IMR-90 (cell line): ENCODE measurements around the gene CELA3B. TPM values are rescaled to one million over a fixed set of nuclear protein-coding genes. Genes with fewer than 3 reads are reported as not detected.
"Not testable (repeated sequence)": the region's sequence is repeated elsewhere in the genome, so short reads cannot be mapped to it uniquely, and the experiment has no call there.

ENCODE experiments used
- ATAC-seq: fragments of 200-7000 bp; cut with Tn5 transposase; 2 replicates; pipeline ENCODE4 v1.9.1; 2020; ENCODE audit warnings: low read depth, mild to moderate bottlenecking, moderate library complexity
- BruUV-seq: library from RNA; stranded (reverse); fragments of 400-500 nt; replicated peaks from 2 replicates; lab custom pipeline; 2021; lab: Mats Ljungman, UMichigan
- CTCF ChIA-PET: fragments of 300-600 bp; formaldehyde crosslinking; extraction: SDS; loops from one replicate; lab custom pipeline; 2021; ENCODE audit warnings: antibody characterized with exemption; lab: Yijun Ruan, JAX
- POLR2A ChIA-PET: fragments of 300-600 bp; sonication (Branson Sonifier 250); formaldehyde crosslinking; loops from one replicate; lab custom pipeline; 2022; ENCODE audit warnings: antibody characterized with exemption; ENCODE audit not compliant: unreplicated experiment; lab: Charles Lee
- DNase-seq: peaks from one replicate; pipeline ENCODE4 v3.0.0; 2013
- H2AFZ ChIP-seq: replicated peaks from 2 replicates; pipeline ENCODE3; 2013; ENCODE audit warnings: low read length, mild to moderate bottlenecking; ENCODE audit not compliant: poor library complexity
- H2AK5ac ChIP-seq: 2 replicates; pipeline ENCODE4 v1.6.1; 2013; ENCODE audit warnings: low read depth, low read length, inconsistent platforms
- H2AK9ac ChIP-seq: replicated peaks from 2 replicates; pipeline ENCODE3; 2013; ENCODE audit warnings: mild to moderate bottlenecking, low read depth, low read length, moderate library complexity; ENCODE audit not compliant: poor library complexity
- H2BK120ac ChIP-seq: 2 replicates; pipeline ENCODE4 v1.6.1; 2013; ENCODE audit warnings: low read depth, low read length, inconsistent platforms
- H2BK15ac ChIP-seq: 3 replicates; pipeline ENCODE4 v1.6.1; 2013; ENCODE audit warnings: low read depth, low read length, inconsistent platforms
- H2BK20ac ChIP-seq: 2 replicates; pipeline ENCODE4 v1.6.1; 2013; ENCODE audit warnings: low read depth, mild to moderate bottlenecking, inconsistent platforms, low read length, moderate library complexity
- H2BK5ac ChIP-seq: 2 replicates; pipeline ENCODE4 v1.6.1; 2013; ENCODE audit warnings: mild to moderate bottlenecking, low read depth, low read length, inconsistent platforms; ENCODE audit not compliant: poor library complexity, severe bottlenecking
- H3K14ac ChIP-seq: replicated peaks from 2 replicates; pipeline ENCODE4 v1.6.1; 2013; ENCODE audit warnings: low read depth, low read length, inconsistent platforms
- H3K18ac ChIP-seq: 2 replicates; pipeline ENCODE4 v1.6.1; 2013; ENCODE audit warnings: low read depth, low read length, control low read depth
- H3K23ac ChIP-seq: 2 replicates; pipeline ENCODE4 v1.6.1; 2013; ENCODE audit warnings: low read depth, low read length, inconsistent platforms
- H3K27ac ChIP-seq: 2 replicates; pipeline ENCODE4 v1.5.1; 2013; ENCODE audit warnings: mild to moderate bottlenecking, control low read depth, low read length; ENCODE audit not compliant: insufficient read depth
- H3K27me3 ChIP-seq: 2 replicates; pipeline ENCODE4 v1.6.1; 2013; ENCODE audit warnings: low read length; ENCODE audit not compliant: control insufficient read depth, insufficient read depth
- H3K36me3 ChIP-seq: 2 replicates; pipeline ENCODE4 v1.6.1; 2013; ENCODE audit warnings: low read length, mixed read lengths; ENCODE audit not compliant: control insufficient read depth, insufficient read depth
- H3K4ac ChIP-seq: 2 replicates; pipeline ENCODE4 v1.6.1; 2013; ENCODE audit warnings: low read depth, low read length, inconsistent platforms
- H3K4me1 ChIP-seq: 2 replicates; pipeline ENCODE4 v1.6.1; 2013; ENCODE audit warnings: low read length, mixed read lengths; ENCODE audit not compliant: control insufficient read depth, insufficient read depth
- H3K4me2 ChIP-seq: 2 replicates; pipeline ENCODE4 v1.6.1; 2013; ENCODE audit warnings: low read depth, mild to moderate bottlenecking, control low read depth, low read length, moderate library complexity
- H3K4me3 ChIP-seq: 2 replicates; pipeline ENCODE4 v1.5.1; 2013; ENCODE audit warnings: low read depth, mild to moderate bottlenecking, control low read depth, low read length, moderate library complexity; ENCODE audit not compliant: insufficient read depth
- H3K56ac ChIP-seq: 2 replicates; pipeline ENCODE4 v1.6.1; 2013; ENCODE audit warnings: low read length, inconsistent platforms; ENCODE audit not compliant: insufficient read depth; ENCODE audit errors: extremely low read depth
- H3K79me1 ChIP-seq, 2 experiments: 2 replicates each; pipeline ENCODE4 v1.6.1; 2013; ENCODE audit warnings: low read length in 2 of 2, inconsistent platforms in 1 of 2, low read depth in 1 of 2
- H3K9ac ChIP-seq: 2 replicates; pipeline ENCODE4 v1.6.1; 2013; ENCODE audit warnings: low read depth, low read length, control low read depth
- H3K9me1 ChIP-seq: 2 replicates; pipeline ENCODE4 v1.6.1; 2013; ENCODE audit warnings: low read length, inconsistent platforms; ENCODE audit not compliant: insufficient read depth
- H3K9me3 ChIP-seq: 2 replicates; pipeline ENCODE4 v1.6.1; 2013; ENCODE audit warnings: low read length; ENCODE audit not compliant: control insufficient read depth, insufficient read depth
- H4K20me1 ChIP-seq: 2 replicates; pipeline ENCODE4 v1.6.1; 2013; ENCODE audit warnings: low read length, inconsistent platforms; ENCODE audit not compliant: insufficient read depth
- H4K5ac ChIP-seq: 2 replicates; pipeline ENCODE4 v1.6.1; 2013; ENCODE audit warnings: mild to moderate bottlenecking, low read depth, low read length, control low read depth
- H4K8ac ChIP-seq, 2 experiments: 2 replicates each; pipeline ENCODE4 v1.6.1; 2013; ENCODE audit warnings: low read depth in 2 of 2, low read length in 2 of 2, control low read depth in 1 of 2, inconsistent platforms in 1 of 2
- H4K91ac ChIP-seq: 2 replicates; pipeline ENCODE4 v1.6.1; 2013; ENCODE audit warnings: low read depth, low read length, inconsistent platforms; ENCODE audit not compliant: insufficient read depth
- FOS ChIP-seq: fragments of 150-350 bp; IDR thresholded peaks from 2 replicates; pipeline ENCODE4 v1.6.1; 2016; ENCODE audit warnings: low read depth, low read length
- WGBS, 2 experiments: methylation state at CpG; one replicate each; pipeline versions ENCODE4 v1.1.5 to v1.1.7; 2013; ENCODE audit warnings: missing lambda C conversion rate in 2 of 2; ENCODE audit not compliant: insufficient read length in 1 of 2; ENCODE audit errors: extremely low coverage in 2 of 2; 5-methylcytosine and 5-hydroxymethylcytosine counted together
- dilution Hi-C: fragments of 300-500 bp; cut with HindIII; formaldehyde crosslinking; loops from one replicate; pipeline ENCODE4 v1.14.3; 2018; ENCODE audit warnings: low sequenced_read_pairs; ENCODE audit not compliant: unreplicated experiment
- in situ Hi-C: fragments of 300-500 bp; cut with MboI; formaldehyde crosslinking; loops from 3 replicates; pipeline ENCODE4 v1.14.3; 2019; ENCODE audit warnings: low sequenced_read_pairs, inconsistent platforms, mixed read lengths
- intact Hi-C: fragments of 100-400 bp; cut with micrococcal nuclease; formaldehyde crosslinking; loops from 2 replicates; pipeline ENCODE4 v1.10.0; 2022
- polyA plus RNA-seq, 3 experiments: library from polyadenylated mRNA; depleted of rRNA; stranded (reverse); fragments of >200 nt; gene quantifications; 2 replicates each; pipeline ENCODE4 v1.2.3, GENCODE V29; 2012; ENCODE audit warnings: low replicate concordance in 1 of 3
- total RNA-seq: library from RNA; depleted of rRNA; stranded (reverse); fragments of >200 nt; gene quantifications from 2 replicates; pipeline ENCODE4 v1.2.3, GENCODE V29; 2012
- TF ChIP-seq, protein P1 (sequence below): fragments of 150-350 bp; IDR thresholded peaks from 2 replicates; pipeline ENCODE4 v1.6.1; 2017; ENCODE audit warnings: mild to moderate bottlenecking, antibody characterized with exemption, low read length, low read depth

CELA3B gene
- total and polyA plus RNA-seq, 2 of the 4 experiments (the other 2 are of a cell fraction): not detected

DNA sequence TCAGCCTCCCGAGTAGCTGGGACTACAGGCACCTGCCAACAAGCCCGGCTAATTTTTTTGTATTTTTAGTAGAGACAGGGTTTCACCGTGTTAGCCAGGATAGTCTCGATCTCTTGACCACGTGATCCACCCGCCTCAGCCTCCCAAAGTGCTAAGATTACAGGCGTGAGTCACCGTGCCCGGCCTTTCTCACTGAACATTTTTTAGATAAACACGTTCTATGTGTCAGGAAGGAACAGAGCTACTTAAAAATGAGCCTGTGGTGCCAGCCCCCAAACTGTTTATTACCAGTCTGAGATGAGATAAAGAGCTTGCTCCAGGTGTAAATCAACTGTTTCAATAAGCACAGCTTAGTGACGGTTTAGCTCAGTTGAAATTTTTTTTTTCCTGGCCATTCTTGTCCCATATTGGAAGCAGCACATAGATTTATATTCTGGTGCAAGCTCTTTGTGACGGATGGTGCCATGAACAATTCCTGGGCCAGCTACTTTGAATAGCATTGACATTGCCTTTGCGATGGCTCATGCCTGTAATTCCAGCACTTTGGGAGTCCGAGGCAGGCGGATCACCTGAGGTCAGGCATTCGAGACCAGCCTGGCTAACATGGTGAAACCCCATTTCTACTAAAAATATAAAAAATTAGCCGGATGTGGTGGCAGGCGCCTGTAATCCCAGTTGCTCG is 33.7 kb upstream of the CELA3B start:
- H2AFZ ChIP-seq, H3K36me3 ChIP-seq, POLR2A ChIA-PET, H3K4me1 ChIP-seq, in situ Hi-C loops, H4K20me1 ChIP-seq, CTCF ChIA-PET, H4K5ac ChIP-seq, H3K18ac ChIP-seq, H3K4me3 ChIP-seq, H2AK5ac ChIP-seq, intact Hi-C loops, H3K9ac ChIP-seq, H3K9me3 ChIP-seq, BruUV-seq, H4K91ac ChIP-seq, dilution Hi-C loops, H2AK9ac ChIP-seq, H3K27me3 ChIP-seq, H2BK120ac ChIP-seq, H4K8ac ChIP-seq, H3K56ac ChIP-seq, H2BK15ac ChIP-seq, H3K23ac ChIP-seq, H2BK5ac ChIP-seq, H3K4ac ChIP-seq, H3K14ac ChIP-seq, H3K4me2 ChIP-seq, H3K79me1 ChIP-seq, H3K27ac ChIP-seq, H2BK20ac ChIP-seq: not testable (repeated sequence)
- TF ChIP-seq FOS: 0 out of 2 replicates have a peak, but pooled peaks have one; percentile 21
- TF ChIP-seq, protein P1, sequence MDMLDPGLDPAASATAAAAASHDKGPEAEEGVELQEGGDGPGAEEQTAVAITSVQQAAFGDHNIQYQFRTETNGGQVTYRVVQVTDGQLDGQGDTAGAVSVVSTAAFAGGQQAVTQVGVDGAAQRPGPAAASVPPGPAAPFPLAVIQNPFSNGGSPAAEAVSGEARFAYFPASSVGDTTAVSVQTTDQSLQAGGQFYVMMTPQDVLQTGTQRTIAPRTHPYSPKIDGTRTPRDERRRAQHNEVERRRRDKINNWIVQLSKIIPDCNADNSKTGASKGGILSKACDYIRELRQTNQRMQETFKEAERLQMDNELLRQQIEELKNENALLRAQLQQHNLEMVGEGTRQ: peak; percentile 62
- H3K9me1 ChIP-seq: peaks cover 15% of the 10 kb centered on the region
- ATAC-seq: peak; percentile 13; the same call in 1 of the 2 replicates
- peak; percentile 63 for DNase-seq
- 91% methylated on average over 5 of the region's 19 CpGs; no CpG with 5 or more reads in 1 of the 2 experiments for WGBS, 2 experiments
